Left lobe of liver (tissue), 2 donors: ENCODE results near the gene FURIN. TPM values are rescaled to one million over a fixed set of nuclear protein-coding genes. Genes with fewer than 3 reads are reported as not detected.
"Not testable (repeated sequence)": the region's sequence is repeated elsewhere in the genome, so short reads cannot be mapped to it uniquely, and the experiment has no call there.

Experiments used
- ATAC-seq: fragments of 200-7000 bp; cut with Tn5 transposase; one replicate; pipeline ENCODE4 v1.9.1; 2020; ENCODE audit warnings: mild to moderate bottlenecking, moderate library complexity
- DNase-seq: peaks from one replicate; pipeline ENCODE4 v3.0.0-alpha.2; 2020; ENCODE audit warnings: low spot score
- total RNA-seq: library from RNA; stranded (reverse); gene quantifications from one replicate; pipeline ENCODE4 v1.2.1, GENCODE V29; 2021
- donor health status: DM: no; HTN: no; CAD: no; lungs with moderate emphysema.
- donor health status: DM: no; HTN: yes; CAD: no.

The FURIN gene
- total RNA-seq, 1 donor from 2014 or later = 281 TPM

DNA sequence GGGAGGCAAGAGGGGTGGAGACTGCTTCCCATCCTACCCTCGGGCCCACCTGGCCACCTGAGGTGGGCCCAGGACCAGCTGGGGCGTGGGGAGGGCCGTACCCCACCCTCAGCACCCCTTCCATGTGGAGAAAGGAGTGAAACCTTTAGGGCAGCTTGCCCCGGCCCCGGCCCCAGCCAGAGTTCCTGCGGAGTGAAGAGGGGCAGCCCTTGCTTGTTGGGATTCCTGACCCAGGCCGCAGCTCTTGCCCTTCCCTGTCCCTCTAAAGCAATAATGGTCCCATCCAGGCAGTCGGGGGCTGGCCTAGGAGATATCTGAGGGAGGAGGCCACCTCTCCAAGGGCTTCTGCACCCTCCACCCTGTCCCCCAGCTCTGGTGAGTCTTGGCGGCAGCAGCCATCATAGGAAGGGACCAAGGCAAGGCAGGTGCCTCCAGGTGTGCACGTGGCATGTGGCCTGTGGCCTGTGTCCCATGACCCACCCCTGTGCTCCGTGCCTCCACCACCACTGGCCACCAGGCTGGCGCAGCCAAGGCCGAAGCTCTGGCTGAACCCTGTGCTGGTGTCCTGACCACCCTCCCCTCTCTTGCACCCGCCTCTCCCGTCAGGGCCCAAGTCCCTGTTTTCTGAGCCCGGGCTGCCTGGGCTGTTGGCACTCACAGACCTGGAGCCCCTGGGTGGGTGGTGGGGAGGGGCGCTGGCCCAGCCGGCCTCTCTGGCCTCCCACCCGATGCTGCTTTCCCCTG, 13.8 kb downstream of the FURIN start:
- ATAC-seq (peak; percentile 59), DNase-seq (peak; percentile 91)

DNA sequence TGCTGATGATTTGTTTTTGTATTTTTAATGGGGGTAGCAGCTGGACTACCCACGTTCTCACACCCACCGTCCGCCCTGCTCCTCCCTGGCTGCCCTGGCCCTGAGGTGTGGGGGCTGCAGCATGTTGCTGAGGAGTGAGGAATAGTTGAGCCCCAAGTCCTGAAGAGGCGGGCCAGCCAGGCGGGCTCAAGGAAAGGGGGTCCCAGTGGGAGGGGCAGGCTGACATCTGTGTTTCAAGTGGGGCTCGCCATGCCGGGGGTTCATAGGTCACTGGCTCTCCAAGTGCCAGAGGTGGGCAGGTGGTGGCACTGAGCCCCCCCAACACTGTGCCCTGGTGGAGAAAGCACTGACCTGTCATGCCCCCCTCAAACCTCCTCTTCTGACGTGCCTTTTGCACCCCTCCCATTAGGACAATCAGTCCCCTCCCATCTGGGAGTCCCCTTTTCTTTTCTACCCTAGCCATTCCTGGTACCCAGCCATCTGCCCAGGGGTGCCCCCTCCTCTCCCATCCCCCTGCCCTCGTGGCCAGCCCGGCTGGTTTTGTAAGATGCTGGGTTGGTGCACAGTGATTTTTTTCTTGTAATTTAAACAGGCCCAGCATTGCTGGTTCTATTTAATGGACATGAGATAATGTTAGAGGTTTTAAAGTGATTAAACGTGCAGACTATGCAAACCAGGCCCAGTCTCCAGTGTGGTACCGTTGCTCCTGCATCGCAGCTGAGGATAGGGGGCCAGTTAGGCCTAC, 14.6 kb downstream of the FURIN start:
- no peak for ATAC-seq

DNA sequence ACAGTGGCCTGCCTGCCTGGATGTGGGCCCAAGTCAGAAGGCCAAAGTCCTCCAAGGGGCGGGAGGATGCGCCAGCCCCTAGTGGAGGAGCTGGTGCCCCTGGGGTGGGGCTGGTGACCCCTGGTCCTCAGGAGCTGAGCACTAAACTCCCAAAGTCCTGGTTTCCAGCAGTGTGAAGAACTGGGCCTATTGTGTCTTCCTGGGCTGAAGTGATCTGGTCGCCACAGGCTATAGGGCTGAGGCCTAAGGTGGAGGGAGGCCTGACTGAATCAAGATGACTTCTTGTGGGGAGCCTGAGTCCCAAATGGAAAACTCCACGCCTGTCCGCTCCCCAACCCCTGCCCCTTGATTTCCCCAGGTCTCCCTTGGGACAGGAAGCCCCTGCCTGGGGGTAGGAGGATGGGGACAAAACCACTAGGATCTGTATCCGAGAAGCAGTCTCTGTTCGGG, 15.2 kb downstream of the FURIN start:
- DNase-seq (no peak), ATAC-seq (peak; percentile 14)

More for the DNA sequence above, 14.6 kb downstream of the FURIN start:
- no peak for DNase-seq

DNA sequence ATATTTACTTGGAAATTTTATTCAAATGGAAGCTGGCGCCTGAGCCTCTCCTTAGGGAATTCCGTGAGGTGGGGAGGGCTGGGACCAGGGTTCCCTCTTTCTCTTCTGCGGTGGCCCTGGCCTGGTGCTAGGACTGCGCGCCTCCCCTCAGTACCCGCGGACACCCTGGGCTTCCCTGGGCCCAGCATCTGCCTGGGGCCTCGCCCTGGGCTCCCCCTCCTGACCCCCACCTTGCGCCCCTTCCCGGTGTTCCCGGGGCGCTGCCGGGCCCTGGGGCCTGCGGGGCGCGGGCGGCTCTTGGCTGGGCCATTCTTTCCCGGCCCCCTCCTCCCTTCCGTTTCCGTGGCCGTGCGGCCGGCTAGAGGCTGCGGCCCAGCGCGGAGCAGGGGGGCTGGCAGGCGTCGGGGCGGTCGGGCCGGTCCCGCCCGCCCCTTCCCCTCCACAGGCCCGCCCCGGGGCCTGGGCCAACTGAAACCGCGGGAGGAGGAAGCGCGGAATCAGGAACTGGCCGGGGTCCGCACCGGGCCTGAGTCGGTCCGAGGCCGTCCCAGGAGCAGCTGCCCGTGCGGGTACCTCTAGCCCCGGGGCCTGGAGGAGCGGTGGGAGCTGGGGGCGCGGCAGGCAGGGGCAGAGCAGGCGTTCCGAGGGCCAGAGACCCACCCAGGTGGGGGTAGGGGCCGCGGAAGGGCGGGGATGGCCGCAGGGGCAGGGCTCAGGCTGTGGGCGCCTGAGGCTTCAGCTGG, 15.8 kb downstream of the FURIN start, which contains the start of gene FES:
FES (plus strand) TSS at position 529 of the 743 bp plus-strand sequence. CDS start 542 bp downstream, outside the sequence.
- ATAC-seq (peak; percentile 44), DNase-seq (peak; percentile 77)

DNA sequence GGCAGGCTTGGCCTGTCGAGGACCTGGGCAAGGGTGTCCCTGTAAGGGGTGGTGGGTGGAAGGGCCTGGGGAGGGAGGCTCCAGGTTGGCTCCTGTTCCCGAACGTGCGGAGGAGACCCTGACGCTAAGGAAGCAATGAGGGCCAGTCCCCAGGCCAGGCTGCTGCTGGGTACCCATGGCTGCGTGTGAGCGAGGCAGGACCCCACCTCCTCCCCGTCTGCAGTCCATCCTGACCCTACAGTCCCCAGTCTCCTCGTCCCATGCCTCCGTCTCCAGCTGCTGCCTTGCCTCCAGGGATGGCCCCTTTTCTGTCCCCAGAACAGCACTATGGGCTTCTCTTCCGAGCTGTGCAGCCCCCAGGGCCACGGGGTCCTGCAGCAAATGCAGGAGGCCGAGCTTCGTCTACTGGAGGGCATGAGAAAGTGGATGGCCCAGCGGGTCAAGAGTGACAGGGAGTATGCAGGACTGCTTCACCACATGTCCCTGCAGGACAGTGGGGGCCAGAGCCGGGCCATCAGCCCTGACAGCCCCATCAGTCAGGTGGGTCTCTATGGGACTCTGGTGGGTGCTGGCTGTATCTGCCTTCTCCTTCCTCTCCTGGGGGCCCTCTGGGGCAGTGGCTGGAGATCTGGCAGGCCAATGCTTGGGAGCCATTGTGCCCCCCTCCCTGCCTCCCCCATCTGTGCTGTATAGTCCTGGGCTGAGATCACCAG, 16.5 kb downstream of the FURIN start:
- DNase-seq = no peak
- peak; percentile 1 for ATAC-seq

DNA sequence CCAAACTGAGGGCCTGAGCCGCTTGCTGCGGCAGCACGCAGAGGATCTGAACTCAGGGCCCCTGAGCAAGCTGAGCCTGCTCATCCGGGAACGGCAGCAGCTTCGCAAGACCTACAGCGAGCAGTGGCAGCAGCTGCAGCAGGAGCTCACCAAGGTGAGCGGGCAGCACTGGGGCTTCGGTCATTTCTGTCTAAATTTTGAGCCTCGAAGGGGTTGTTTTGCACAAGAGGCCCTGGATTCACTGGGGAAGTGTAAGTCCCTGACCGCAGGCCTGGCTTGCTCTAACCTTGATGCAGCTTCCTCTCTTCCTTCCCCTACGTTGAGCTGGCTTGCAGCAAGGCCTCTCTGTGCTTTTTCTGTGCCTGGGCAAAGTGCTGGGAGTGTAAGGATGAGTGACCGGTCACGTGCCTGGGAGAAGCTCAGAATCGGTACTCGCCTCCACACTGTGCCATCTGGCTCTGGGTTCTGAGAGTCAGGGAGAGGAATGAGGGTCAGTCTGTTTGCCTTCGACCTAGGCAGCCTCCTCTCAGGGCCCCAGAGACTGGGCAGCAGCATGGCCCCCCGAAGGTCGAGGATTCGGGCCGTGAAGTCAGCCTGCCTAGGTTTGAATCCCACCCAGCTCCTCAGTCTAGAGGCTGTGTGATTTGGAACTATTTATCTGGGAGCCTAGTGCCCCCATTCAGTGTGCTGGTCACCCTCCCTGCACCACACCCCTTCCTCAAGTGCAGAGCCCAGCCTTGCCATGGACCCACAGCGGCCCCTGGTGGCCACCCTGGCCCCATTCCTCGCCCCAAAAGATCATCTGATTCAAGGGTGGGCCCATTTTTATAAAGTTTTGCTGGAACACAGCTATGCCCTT, 17.3 kb downstream of the FURIN start:
- ATAC-seq (peak; percentile 49), DNase-seq (no peak)

DNA sequence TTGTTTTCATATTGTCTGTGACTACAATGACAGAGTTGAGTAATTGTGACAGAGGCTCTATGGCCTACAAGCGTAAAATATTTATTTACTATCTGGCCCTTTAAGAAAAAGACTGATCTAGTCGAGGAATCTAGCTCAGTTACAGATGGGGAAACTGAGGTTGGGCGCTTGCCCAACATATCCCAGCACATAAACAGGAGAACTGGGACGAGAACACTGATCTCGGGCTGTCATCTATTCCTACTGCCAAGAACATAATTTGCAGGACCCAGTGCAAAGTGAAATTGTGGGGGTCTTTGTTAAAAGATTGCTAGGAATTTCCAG, 17.9 kb downstream of the FURIN start:
- no peak for ATAC-seq
- no peak for DNase-seq

DNA sequence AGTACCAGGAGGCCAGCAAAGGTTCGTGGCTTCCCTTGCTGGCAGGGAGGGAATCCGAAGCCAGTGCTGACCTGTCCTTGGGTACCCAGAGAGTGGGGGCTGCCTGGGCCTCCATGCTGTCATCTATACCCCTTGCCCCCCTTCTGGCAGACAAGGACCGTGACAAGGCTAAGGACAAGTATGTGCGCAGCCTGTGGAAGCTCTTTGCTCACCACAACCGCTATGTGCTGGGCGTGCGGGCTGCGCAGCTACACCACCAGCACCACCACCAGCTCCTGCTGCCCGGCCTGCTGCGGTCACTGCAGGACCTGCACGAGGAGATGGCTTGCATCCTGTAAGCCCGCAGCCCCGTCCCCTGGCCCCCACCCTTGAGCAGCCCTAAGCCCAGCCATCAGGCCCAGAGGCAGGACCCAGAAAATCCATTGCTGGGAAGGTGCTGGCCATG, 18.7 kb downstream of the FURIN start:
- ATAC-seq = no peak
- no peak for DNase-seq

DNA sequence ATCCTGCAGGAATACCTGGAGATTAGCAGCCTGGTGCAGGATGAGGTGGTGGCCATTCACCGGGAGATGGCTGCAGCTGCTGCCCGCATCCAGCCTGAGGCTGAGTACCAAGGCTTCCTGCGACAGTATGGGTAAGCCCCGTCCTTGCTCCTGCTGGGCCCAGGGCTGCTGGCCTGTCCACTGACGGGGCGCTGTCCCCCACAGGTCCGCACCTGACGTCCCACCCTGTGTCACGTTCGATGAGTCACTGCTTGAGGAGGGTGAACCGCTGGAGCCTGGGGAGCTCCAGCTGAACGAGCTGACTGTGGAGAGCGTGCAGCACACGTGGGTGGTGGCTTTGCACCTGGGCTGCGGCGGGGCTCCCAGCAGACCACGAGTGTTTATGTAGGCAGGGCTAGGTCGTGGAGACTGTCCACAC, 20.9 kb downstream of the FURIN start:
- DNase-seq = no peak
- no peak for ATAC-seq

DNA sequence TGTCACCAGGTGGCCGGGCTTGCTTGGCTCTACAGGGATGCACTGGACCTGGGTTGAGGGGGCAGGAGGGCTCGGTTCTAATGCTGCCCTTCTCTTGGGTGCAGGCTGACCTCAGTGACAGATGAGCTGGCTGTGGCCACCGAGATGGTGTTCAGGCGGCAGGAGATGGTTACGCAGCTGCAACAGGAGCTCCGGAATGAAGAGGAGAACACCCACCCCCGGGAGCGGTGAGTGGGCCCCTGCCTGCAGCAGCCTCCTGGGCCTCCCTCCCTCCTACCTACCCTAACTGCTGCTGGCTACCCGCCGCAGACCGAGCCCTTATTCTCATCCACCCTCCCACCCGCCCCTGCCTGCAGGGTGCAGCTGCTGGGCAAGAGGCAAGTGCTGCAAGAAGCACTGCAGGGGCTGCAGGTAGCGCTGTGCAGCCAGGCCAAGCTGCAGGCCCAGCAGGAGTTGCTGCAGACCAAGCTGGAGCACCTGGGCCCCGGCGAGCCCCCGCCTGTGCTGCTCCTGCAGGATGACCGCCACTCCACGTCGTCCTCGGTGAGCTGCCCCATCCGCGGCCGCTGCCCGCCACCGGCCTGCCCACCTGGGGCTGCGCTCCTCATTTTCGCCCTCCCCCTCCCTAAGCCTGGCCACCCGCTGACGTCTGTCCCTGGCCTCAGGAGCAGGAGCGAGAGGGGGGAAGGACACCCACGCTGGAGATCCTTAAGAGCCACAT, 21.5 kb downstream of the FURIN start:
- DNase-seq (no peak), ATAC-seq (no peak)

DNA sequence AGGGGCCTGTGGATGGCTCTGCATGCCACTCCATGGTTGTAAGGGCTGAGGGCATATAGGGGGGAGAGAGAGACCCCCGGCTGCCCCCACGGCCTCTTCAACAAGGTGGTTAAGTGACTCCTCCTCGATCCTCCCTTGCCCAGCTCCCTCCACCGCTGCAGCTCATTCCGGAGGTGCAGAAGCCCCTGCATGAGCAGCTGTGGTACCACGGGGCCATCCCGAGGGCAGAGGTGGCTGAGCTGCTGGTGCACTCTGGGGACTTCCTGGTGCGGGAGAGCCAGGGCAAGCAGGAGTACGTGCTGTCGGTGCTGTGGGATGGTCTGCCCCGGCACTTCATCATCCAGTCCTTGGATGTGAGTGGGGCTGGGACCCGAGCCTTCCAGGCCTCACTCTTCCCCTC, 22.5 kb downstream of the FURIN start:
- DNase-seq (no peak), ATAC-seq (no peak)

DNA sequence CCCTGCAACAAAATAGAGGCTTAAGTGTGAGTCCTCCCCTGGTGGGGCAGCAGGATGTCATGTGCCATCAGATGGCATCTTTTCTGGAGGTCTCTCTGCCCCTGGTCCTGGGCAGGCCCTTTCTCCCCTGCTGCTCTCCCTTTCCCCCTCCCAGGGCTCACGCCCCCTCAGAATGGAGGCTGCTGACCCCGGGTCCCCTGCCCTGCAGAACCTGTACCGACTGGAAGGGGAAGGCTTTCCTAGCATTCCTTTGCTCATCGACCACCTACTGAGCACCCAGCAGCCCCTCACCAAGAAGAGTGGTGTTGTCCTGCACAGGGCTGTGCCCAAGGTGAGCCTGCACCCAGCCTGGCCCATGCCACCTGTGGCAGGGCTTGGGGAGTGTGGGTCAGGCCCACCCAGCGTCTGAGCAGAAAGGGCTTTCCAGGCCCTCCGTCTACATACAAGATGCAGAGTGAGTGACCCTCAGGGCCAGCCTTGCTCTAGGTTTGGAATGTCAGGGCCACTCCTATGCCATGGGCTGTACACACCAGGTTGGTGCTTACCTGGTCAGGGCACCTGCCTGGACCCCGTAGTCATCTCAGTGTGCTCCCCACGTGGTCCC, 23.1 kb downstream of the FURIN start:
- DNase-seq (no peak), ATAC-seq (no peak)

DNA sequence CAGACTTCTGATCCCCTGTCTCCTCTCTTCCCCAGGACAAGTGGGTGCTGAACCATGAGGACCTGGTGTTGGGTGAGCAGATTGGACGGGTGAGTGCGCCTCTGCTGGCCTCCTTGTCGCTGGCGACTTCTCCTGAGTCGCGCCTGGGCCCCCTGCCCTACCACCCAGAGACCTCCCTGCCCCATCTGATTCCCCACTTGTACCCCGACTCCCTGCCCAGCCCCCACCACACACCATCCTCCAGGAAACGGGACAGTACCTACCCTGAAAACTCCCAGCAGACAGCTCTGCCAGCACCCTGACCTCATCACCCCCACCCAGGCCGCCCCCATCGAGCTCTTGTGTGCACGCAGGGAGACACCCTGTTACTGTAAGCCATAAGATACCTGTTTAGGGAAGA, 23.6 kb downstream of the FURIN start:
- ATAC-seq (no peak), DNase-seq (no peak)

DNA sequence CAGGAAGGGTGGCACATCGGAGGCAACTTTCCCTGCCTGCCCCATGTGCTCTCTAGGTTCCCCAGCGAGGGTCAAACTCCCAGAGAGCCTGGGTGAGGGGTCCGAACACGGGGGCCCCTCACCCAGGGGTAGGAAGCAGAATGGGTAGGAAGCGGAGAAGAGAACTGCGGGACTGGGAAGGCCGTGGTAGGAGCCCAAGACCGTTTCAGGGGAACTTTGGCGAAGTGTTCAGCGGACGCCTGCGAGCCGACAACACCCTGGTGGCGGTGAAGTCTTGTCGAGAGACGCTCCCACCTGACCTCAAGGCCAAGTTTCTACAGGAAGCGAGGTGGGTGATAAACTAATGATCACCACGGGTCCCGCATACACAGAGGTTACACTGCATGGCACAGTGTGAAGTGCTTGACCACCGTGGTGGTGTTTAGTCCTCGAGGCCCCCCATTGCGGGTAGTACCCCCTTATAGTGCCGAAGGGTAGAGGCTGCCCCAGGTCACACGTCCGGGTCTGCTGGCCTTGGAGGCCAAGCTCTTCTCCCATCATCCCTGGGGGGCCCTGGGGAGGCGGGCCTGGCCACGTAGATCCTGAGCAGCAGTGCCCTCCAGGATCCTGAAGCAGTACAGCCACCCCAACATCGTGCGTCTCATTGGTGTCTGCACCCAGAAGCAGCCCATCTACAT, 24.2 kb downstream of the FURIN start:
- no peak for DNase-seq
- no peak for ATAC-seq

DNA sequence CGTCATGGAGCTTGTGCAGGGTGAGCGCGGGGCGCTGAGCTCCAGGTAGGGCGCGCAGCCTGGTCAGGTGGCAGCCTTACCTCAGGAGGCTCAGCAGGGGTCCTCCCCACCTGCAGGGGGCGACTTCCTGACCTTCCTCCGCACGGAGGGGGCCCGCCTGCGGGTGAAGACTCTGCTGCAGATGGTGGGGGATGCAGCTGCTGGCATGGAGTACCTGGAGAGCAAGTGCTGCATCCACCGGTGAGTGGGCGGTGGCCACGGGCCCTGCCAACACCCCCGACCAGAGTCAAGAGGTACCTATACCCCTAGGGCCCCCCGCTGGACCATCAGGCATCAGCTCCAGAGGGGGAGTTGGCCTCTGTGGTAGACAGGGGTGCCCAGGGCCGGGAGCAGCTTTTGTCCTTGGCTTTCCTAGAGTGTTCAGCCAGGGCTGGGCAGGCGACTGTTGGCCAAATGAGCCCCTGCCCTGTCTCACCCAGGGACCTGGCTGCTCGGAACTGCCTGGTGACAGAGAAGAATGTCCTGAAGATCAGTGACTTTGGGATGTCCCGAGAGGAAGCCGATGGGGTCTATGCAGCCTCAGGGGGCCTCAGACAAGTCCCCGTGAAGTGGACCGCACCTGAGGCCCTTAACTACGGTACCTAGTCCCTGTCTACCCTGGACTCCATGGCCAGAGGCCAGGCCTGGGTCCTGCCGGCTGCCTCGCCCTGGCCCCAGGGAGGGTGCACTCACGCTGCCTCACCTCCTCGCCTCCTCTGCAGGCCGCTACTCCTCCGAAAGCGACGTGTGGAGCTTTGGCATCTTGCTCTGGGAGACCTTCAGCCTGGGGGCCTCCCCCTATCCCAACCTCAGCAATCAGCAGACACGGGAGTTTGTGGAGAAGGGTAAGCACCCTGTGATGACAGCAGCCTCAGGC, 25.0 kb downstream of the FURIN start:
- no peak for DNase-seq
- ATAC-seq = no peak

DNA sequence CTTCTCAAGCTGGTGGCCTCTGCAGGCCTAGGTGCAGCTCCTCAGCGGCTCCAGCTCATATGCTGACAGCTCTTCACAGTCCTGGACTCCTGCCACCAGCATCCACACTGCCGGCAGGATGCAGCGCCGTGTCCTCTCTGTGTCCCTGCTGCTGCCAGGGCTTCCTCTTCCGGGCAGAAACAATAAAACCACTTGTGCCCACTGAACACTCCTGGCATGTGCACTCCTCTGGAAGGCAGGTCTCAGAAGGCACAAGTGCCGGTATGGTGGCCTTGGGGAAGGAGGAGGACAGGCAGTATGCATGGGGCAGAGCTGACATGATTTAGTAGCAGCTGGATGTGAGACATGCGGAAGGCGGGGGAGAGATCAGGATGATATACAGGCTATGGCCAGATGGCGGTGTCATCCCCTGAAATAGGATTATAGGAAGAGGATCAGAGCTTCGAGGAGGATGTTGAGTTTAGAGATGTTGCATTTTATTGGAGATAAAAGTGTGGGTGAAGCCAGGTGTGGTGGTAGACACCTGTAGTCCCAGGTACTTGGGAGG, 27.3 kb downstream of the FURIN start:
- ATAC-seq = peak; percentile 23
- no peak for DNase-seq

DNA sequence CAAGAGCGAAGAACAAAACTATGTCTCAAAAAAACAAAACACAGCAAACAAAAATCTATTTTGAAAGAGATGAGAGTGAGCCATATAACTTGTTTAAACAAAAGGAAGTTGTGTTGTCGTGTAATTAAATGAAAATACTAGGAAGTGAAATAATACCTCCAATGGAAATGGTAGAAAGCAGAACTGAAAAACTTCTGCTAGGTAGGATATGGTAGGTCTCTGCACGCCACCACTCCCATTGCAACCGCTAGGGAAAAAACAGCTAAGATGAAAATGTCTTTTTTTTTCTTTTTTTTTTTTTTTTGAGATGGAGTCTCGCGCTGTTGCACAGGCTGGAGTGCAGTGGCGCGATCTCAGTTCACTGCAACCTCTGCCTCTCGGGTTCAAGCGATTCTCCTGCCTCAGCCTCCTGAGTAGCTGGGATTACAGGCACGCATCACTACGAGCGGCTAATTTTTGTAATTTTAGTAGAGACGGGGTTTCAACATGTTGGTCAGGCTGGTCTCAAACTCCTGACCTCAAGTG, 28.8 kb downstream of the FURIN start:
- not testable (repeated sequence) for DNase-seq, ATAC-seq
